ENCODE data around the gene SHH. TPM values are rescaled to one million over a fixed set of nuclear protein-coding genes. Genes with fewer than 3 reads are reported as not detected.

The SHH gene
- total RNA-seq, 1 donor from 2014 or later: 35.8 TPM

GRCh38 chr7:155751409-155751808 lies 60.9 kb downstream of the SHH start:
- TF ChIP-seq CTCF (IDR thresholded peaks at IDR 0.05; ENCODE audit: unreplicated experiment): no peak
- DNase-seq (ENCODE audit: low spot score, unreplicated experiment): no peak
- H3K4me1 Mint-ChIP-seq (ENCODE audit: low read depth): peaks cover 35% of the 10 kb centered on the region
- no peak overlapping the region for H3K27ac Mint-ChIP-seq
- no peak overlapping the region for H3K4me3 Mint-ChIP-seq (ENCODE audit: low read depth)
- H3K9me3 Mint-ChIP-seq (ENCODE audit: low read depth): no peaks in the 10 kb centered on the region
- no peaks in the 10 kb centered on the region for H3K27me3 Mint-ChIP-seq
- peaks cover 18% of the 10 kb centered on the region for H3K36me3 Mint-ChIP-seq (ENCODE audit: insufficient read depth)

GRCh38 chr7:155750255-155751125 lies 61.8 kb downstream of the SHH start:
- Mint-ChIP-seq H3K27me3 (no peaks in the 10 kb centered on the region), H3K9me3 (ENCODE audit: low read depth) (no peaks in the 10 kb centered on the region), H3K36me3 (ENCODE audit: insufficient read depth) (peaks cover 19% of the 10 kb centered on the region), H3K4me3 (ENCODE audit: low read depth) (no peak overlapping the region), H3K4me1 (ENCODE audit: low read depth) (peaks cover 35% of the 10 kb centered on the region), H3K27ac (no peak overlapping the region)
- DNase-seq (ENCODE audit: low spot score, unreplicated experiment): no peak
- TF ChIP-seq CTCF (IDR thresholded peaks at IDR 0.05; ENCODE audit: unreplicated experiment): no peak

Other genes starting within 250 kb of the SHH start
- 79.4 and 80.1 TPM in 2 replicates for gene RBM33, start 167.8 kb downstream of the SHH start, total RNA-seq

Measured in progenitor cell of endocrine pancreas (in vitro differentiated cells).